ENCODE results near the gene KLHL29. TPM values are rescaled to one million over a fixed set of nuclear protein-coding genes. Genes with fewer than 3 reads are reported as not detected.

KLHL29 gene
- total RNA-seq, 1 experiment from 2014 or later = 2.6 TPM

- no peak for DNase-seq
- no peak overlapping the region for H2AFZ ChIP-seq (ENCODE audit: low read length)
- ATAC-seq = no peak
- no peaks in the 10 kb centered on the region for H3K36me3 ChIP-seq (ENCODE audit: low read depth, low read length)
- H3K79me2 ChIP-seq (ENCODE audit: low read length) = no peaks in the 10 kb centered on the region
- ChIA-PET CTCF (no interaction called here), POLR2A (ENCODE audit: unreplicated experiment) (no interaction called here)
- no peak overlapping the region for H3K4me3 ChIP-seq (ENCODE audit: low read length)
- H4K20me1 ChIP-seq (ENCODE audit: low read length) = no peaks in the 10 kb centered on the region
- H3K9ac ChIP-seq (ENCODE audit: low read length) = no peak overlapping the region
- no peaks in the 10 kb centered on the region for H3K27me3 ChIP-seq (ENCODE audit: low read length)
- H3F3A ChIP-seq (ENCODE audit: low read length, unreplicated experiment) = no peaks in the 10 kb centered on the region
- BruUV-seq (replicated peaks) = no TSS peak
- TF ChIP-seq EZH2 (IDR thresholded peaks at IDR 0.05; ENCODE audit: low read length, unreplicated experiment) (no peak), CTCF (conservative IDR thresholded peaks at IDR 0.05; ENCODE audit: low read depth, low read length) (no peak), EZH2phosphoT487 (IDR thresholded peaks at IDR 0.05; ENCODE audit: borderline replicate concordance, low read length) (no peak)
- intact Hi-C loops (cut with micrococcal nuclease) = no loop called here
- no peaks in the 10 kb centered on the region for H3K9me3 ChIP-seq (ENCODE audit: low read length)
- H3K27ac ChIP-seq (ENCODE audit: low read length) = no peak overlapping the region
- no peak overlapping the region for H3K4me2 ChIP-seq (ENCODE audit: low read length)
- peaks cover 9% of the 10 kb centered on the region; the same call in 1 of the 2 replicates for H3K4me1 ChIP-seq (ENCODE audit: insufficient read depth, low read length)
- H3K9me2 ChIP-seq (replicated peaks; ENCODE audit: low read length) = no peaks in the 10 kb centered on the region
Observed at GRCh38 chr2:23484767-23485166, 99.8 kb downstream of the KLHL29 start.

- no peak overlapping the region for H3K4me3 ChIP-seq (ENCODE audit: low read length)
- DNase-seq = no peak
- H3K27me3 ChIP-seq (ENCODE audit: low read length) = no peaks in the 10 kb centered on the region
- ChIA-PET CTCF (no interaction called here), POLR2A (ENCODE audit: unreplicated experiment) (no interaction called here)
- H3F3A ChIP-seq (ENCODE audit: low read length, unreplicated experiment) = no peaks in the 10 kb centered on the region
- H3K9ac ChIP-seq (ENCODE audit: low read length) = no peak overlapping the region
- intact Hi-C loops (cut with micrococcal nuclease) = no loop called here
- H3K36me3 ChIP-seq (ENCODE audit: low read depth, low read length) = no peaks in the 10 kb centered on the region
- H3K4me2 ChIP-seq (ENCODE audit: low read length) = no peak overlapping the region
- no peaks in the 10 kb centered on the region for H3K9me3 ChIP-seq (ENCODE audit: low read length)
- TF ChIP-seq EZH2 (IDR thresholded peaks at IDR 0.05; ENCODE audit: low read length, unreplicated experiment) (no peak), EZH2phosphoT487 (IDR thresholded peaks at IDR 0.05; ENCODE audit: borderline replicate concordance, low read length) (no peak), CTCF (conservative IDR thresholded peaks at IDR 0.05; ENCODE audit: low read depth, low read length) (no peak)
- no peaks in the 10 kb centered on the region for H3K79me2 ChIP-seq (ENCODE audit: low read length)
- no peak overlapping the region for H2AFZ ChIP-seq (ENCODE audit: low read length)
- no TSS peak for BruUV-seq (replicated peaks)
- H3K9me2 ChIP-seq (replicated peaks; ENCODE audit: low read length) = no peaks in the 10 kb centered on the region
- no peak overlapping the region for H3K27ac ChIP-seq (ENCODE audit: low read length)
- no peak for ATAC-seq
- H3K4me1 ChIP-seq (ENCODE audit: insufficient read depth, low read length) = peaks cover 9% of the 10 kb centered on the region; the same call in 1 of the 2 replicates
- no peaks in the 10 kb centered on the region for H4K20me1 ChIP-seq (ENCODE audit: low read length)
Observed at GRCh38 chr2:23485261-23485660, 100.3 kb downstream of the KLHL29 start.

- H3K4me2 ChIP-seq (ENCODE audit: low read length) = no peak overlapping the region
- POLR2A ChIA-PET (ENCODE audit: unreplicated experiment) = no interaction called here
- BruUV-seq (replicated peaks) = no TSS peak
- H3K9ac ChIP-seq (ENCODE audit: low read length) = no peak overlapping the region
- no peaks in the 10 kb centered on the region for H3K36me3 ChIP-seq (ENCODE audit: low read depth, low read length)
- H4K20me1 ChIP-seq (ENCODE audit: low read length) = no peaks in the 10 kb centered on the region
- no peaks in the 10 kb centered on the region for H3K9me2 ChIP-seq (replicated peaks; ENCODE audit: low read length)
- CTCF ChIA-PET = no interaction called here
- H3K4me3 ChIP-seq (ENCODE audit: low read length) = no peak overlapping the region
- H2AFZ ChIP-seq (ENCODE audit: low read length) = no peak overlapping the region
- no peak for ATAC-seq
- TF ChIP-seq EZH2 (IDR thresholded peaks at IDR 0.05; ENCODE audit: low read length, unreplicated experiment) = no peak
- TF ChIP-seq EZH2phosphoT487 (IDR thresholded peaks at IDR 0.05; ENCODE audit: borderline replicate concordance, low read length) = no peak
- TF ChIP-seq CTCF (conservative IDR thresholded peaks at IDR 0.05; ENCODE audit: low read depth, low read length) = no peak
- DNase-seq = no peak
- H3K79me2 ChIP-seq (ENCODE audit: low read length) = no peaks in the 10 kb centered on the region
- no peaks in the 10 kb centered on the region for H3K9me3 ChIP-seq (ENCODE audit: low read length)
- no peaks in the 10 kb centered on the region for H3K27me3 ChIP-seq (ENCODE audit: low read length)
- H3F3A ChIP-seq (ENCODE audit: low read length, unreplicated experiment) = no peaks in the 10 kb centered on the region
- no peak overlapping the region for H3K27ac ChIP-seq (ENCODE audit: low read length)
- 0 out of 2 replicates have a peak, but pooled peaks cover 3% of the 10 kb centered on the region for H3K4me1 ChIP-seq (ENCODE audit: insufficient read depth, low read length)
- intact Hi-C loops (cut with micrococcal nuclease) = no loop called here
Observed at GRCh38 chr2:23485841-23486683, 101.1 kb downstream of the KLHL29 start.
